CD1c-positive myeloid dendritic cell (primary cell): ENCODE data around the gene TRABD2B.

Source experiments
- DNase-seq: peaks from one replicate; pipeline ENCODE4 v3.0.0-alpha.2; 2016; ENCODE audit errors: extremely low spot score

TRABD2B gene

GRCh38 chr1:47757226-47757975, 239.8 kb downstream of the TRABD2B start:
- DNase-seq = no peak

DNA sequence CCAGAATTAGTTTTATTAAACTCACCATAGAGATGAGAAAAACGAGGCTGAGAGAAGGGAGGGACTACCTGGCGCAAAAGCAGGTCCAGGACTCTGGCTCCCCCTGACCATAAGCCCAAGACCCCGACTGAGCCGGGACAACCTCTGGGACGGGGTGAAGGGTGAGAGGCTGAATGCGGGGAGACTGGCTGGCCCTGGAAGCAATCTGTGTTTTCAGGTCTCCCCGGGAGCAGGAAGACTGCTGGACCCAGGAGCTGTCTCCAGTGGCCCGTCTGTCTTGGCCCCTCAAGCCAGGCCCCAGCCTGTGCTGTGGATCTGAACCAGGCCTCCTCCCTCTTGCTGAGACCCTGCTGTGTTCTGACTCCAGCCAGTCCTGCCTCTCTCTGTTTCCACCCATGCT, 240.8 kb downstream of the TRABD2B start:
- DNase-seq = no peak

- no peak for DNase-seq
Measured at GRCh38 chr1:47756006-47756405, 241.2 kb downstream of the TRABD2B start.

DNA sequence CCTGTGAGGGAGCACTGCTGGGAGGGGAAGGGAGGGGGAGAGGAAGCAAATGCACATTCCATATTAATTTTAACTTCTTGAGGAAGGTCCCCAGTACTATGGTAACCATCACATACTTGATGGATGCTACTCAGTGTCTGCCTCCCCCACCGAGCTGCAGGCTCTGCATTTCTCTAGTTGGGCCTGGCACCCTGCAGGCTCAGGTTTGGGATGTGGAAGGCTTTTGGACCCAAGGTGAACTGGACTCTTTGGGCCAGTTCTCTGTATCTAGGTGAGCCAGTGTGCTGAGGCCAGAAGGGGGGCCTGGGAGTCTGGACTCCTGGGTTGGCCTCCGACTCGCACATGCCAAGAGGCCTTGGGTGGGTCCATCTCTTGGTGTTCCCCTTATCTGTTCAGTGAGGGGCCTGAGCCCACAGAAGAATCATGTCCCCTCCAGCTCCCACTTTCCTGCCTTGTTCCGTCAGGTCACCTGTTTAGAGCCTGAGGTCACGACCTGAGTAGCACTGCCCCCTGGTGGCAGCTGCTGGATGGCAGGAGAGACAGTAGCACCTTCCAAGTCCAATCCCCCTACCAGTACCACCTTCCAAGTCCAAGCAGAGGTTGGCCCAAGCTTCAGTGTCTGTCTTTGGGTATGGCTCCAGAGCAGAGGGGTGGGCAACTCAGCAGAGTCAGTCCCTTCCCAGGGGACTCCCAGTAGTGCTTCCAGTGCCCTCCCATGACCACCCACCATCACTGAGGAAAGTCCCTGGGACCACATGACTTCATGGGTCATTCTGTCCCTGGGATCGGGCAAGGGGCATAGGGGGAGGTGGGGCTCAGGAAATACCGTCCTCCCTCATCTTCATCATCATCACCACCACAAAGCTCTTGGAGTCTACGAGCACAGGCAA, 241.8 kb downstream of the TRABD2B start:
- DNase-seq = peak; percentile 31

DNA sequence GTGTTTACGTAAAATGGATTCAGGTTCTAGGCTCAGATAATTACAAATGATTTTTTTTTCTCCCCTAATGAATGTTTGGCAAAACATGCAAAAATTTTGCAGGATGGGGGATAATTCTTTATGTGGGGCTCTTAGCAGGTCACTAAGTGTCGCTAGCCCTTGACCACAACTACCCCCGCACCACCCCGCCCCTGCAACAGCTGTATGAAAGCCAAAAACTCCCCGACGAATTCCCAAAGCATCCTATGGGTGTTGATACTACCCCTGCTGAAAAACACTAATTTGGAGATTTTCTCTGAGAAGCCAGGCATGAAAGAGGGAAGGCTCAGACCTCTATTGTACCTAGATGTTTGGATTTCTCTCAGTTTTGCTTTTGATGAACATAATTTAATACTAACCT, 243.0 kb downstream of the TRABD2B start:
- DNase-seq = no peak

DNA sequence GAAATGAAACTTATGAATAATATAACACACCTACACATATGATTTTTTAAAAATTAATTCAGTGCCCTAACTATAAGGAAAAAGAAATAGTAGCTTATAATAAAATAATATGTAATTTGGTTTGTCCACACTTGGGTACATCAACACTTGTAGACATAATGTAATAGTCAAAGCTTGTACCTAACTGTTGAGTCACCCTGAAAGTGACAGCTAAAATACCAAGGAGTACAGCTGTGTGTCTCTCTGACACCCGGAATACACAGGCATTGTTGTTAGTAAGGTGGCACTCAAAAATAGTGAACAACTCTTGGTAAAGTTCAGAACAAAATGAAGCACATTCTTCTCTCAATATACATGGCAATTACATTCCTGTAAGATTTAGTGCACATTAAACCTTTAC, 243.4 kb downstream of the TRABD2B start:
- no peak for DNase-seq

DNA sequence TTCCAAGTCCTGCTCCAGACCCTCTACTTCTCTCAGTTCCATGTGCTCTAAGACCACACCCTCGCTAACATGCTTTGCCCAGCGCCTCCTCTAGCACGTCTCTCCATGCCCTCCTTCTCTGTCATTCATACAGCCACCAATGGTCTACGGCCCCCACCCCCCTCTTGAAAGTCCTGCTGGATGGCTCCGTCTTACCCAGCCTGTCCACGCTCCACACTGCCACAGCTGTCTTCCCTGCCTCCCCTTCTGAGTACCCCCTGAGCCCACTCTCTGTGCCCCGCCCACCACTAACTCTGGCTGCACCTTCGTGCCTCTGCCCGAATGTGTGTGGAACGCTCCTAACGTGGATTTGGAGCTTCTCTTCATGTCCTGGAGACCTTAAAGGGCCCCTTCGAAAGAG, 244.6 kb downstream of the TRABD2B start:
- no peak for DNase-seq

GRCh38 chr1:47751996-47752451, 245.2 kb downstream of the TRABD2B start:
- no peak for DNase-seq

GRCh38 chr1:47751193-47751592, 246.0 kb downstream of the TRABD2B start:
- DNase-seq = no peak

DNA sequence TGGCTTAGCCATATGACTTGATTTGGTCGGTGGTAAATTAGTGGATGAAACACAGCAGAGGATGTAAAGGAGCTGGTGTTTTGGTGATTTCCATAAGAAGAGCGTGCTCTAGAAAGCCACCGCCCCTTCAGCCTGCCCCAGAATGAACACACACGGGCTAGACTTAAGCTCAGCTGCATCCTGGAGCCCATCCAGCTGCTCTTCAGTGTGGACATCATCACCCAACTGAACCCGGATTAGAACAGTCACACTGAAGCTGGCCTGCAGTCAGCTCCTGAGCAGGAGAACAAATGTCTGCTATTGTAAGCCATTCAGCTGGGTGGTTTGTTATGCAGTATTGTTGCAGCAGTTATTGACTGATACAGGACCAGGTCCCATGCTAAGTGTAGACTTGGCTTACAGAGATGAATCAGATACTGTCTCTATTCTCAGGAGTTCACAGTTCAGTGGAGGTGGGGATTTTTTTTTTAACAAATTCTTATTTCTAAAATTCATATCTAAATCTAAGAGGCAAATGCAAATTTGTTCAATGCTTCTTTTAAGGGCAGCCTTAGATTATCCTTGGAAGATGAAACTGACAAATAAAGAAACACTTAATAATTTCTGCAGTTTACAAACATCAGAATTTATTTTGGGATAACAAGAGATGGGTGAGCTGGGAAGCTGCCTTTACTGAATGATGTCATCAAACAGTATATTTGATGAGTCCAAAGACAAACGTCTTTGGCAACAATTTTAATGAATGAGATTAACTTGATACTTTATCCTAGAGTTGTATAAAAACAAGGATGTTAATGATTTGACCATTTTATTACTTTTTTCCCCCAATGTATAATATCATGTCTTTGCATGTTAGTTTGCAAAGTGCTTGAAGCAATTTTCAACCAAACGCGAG, 251.2 kb downstream of the TRABD2B start:
- no peak for DNase-seq

DNA sequence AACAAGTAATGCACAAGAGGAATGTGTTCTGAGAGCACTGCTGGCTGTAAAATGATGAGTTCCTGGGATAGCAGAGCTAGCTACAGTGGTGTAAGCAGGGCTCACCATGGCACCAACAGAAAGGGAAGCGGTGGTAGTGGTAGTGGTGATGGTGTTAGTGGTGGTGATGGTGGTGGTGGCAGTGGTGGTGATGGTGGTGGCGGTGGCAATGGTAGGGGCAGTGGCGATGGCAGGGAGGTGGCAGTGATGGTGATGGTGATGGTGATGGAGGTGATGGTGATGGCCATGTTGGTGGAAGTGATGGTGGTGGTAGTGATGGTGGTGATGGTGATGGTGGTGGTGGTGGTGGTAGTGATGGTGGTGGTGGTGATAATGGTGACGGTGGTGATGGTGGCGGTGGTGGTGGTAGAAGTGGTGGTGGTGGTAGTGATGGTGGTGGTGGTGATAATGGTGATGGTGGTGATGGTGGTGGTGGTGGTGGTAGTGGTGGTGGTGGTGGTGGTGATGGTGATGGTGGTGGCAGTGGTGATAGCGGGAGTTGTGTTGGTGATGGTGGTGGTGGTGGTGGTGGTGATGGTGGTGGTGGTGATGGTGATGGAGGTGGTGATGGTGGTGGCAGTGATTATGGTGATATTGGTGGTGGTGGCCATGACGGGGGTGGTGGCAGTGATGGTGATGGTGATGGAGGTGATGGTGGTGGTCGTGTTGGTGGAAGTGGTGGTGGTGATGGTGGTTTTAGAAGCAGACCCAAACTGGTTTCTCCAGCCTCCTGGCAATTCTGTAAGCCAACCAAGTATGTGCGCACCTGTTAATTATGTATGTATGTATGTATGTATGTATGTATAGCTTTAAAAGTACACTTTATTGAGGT, 254.1 kb downstream of the TRABD2B start:
- no peak for DNase-seq

GRCh38 chr1:47738560-47739182, 258.5 kb downstream of the TRABD2B start:
- DNase-seq = peak; percentile 10

DNA sequence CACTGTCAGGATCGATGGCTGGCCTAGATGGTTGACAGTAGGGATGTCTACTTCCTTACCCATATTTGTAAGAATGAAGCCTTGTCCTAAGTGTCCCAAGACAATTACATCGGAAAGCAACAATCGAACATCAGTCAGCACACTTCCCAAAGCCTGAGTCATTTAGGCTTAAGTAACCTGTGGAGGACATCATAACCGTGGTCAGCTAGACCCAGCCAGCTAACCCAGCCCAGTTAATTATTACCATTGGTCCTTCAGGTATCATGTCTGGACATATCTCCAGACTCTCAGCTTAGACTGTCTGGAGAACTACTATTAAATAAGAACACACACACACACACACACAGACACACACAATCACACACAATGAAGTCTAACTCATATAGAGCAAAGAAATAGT, 264.7 kb downstream of the TRABD2B start:
- DNase-seq = no peak

GRCh38 chr1:47731730-47732129, 265.5 kb downstream of the TRABD2B start:
- DNase-seq = no peak

DNA sequence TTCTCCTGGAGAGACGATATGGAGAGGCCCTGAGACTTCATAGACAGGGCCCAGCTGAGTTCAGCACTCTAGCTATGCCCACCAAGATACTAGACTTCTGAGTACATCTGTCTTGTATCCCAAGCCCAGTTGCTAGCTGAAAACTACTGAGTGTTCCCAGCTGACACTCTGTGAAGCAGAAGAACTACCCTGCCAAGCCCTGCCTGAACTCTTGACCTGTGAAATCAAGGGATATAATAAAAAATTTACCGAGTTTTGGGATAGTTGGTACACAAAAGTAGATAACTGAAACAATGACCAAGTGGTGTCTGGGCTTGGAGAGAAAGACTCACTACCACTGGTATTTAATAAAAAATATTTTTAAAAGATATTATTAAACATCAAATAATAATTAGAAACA, 267.5 kb downstream of the TRABD2B start:
- DNase-seq = no peak

GRCh38 chr1:47727697-47728085, 269.5 kb downstream of the TRABD2B start:
- no peak for DNase-seq

DNA sequence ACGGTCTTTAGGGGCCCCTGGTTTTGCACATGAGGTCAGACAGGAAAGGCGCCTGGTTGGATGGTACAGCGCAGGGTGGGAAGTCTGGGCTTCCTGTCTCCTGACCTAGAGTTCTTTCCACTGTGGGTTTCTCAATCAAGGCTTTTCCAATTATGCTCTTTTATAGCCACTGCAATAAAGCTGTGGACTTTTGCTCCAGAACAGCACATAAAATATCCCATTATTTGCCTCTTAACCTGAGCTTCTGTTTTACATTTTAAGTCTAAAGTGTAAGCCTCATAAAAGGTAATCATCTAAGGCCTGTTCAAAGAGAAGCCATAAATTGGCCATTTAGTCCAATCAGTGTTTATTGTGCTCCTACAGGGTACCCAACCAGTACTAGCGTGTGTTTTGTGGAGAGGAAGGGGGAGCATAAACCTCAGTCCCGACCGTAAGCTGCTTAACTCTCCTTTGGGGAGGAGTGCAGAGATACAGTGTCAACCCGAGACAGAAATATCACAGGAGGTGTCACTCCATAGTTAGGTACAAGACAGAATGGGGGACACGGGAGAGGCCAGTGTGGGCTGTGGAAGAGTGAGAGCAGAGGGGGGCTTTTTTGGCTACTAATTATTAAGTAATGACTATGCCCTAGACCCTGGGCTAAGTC, 270.0 kb downstream of the TRABD2B start:
- DNase-seq = no peak

- DNase-seq = peak; percentile 60
Measured at GRCh38 chr1:47725992-47726855, 271.0 kb downstream of the TRABD2B start.

DNA sequence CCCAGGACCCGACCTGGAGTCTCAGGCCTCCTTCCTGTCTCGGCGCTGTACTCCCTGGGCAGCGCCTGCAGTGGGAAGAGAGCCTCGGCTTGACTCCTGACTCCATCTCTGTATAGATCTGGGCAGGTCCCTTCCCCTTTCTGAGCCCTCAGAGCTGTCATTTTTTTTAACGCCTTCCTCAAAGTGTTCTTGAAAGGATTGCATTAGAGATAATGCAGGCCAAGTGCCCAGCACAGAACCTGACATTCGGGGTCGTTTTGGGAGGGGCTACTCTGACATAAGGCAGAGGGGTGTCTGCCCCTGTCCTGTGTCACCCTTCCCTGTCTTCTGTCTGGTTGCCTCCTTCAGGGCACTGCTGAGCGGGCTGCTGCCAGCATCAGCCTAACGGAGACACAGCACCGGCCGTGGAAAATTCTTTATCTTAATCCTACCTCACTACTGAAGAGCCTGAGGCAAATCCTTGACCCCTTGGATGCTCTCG, 271.6 kb downstream of the TRABD2B start:
- DNase-seq = peak; percentile 8
